ENCODE measurements around the gene ZFAND3.

GRCh38 chr6:38035478-38035877 is 216.0 kb downstream of the ZFAND3 start:
- TF ChIP-seq EZH2 (IDR thresholded peaks at IDR 0.05; ENCODE audit: borderline replicate concordance, low read depth, low read length, poor library complexity, severe bottlenecking) (no peak), CTCF (conservative IDR thresholded peaks at IDR 0.05; ENCODE audit: low read depth, low read length) (no peak)
